GM12801 (cell line): ENCODE results near the gene HHATL.

Experiments used
- CTCF ChIP-seq: IDR thresholded peaks from one replicate; pipeline ENCODE4 v1.5.1; 2011; ENCODE audit warnings: control low read depth; ENCODE audit not compliant: insufficient read length; ENCODE audit errors: extremely low read depth

Gene HHATL

GRCh38 chr3:42653303-42653559 is 49.4 kb downstream of the HHATL start:
- no peak for TF ChIP-seq CTCF

- TF ChIP-seq CTCF: no peak
Measured at GRCh38 chr3:42652611-42653302, 49.8 kb downstream of the HHATL start.

- no peak for TF ChIP-seq CTCF
Measured at GRCh38 chr3:42652251-42652610, 50.4 kb downstream of the HHATL start.

- TF ChIP-seq CTCF: no peak
Measured at GRCh38 chr3:42651248-42652091, 51.1 kb downstream of the HHATL start.

- TF ChIP-seq CTCF: no peak
Measured at GRCh38 chr3:42649783-42650182, 52.8 kb downstream of the HHATL start.

- TF ChIP-seq CTCF: no peak
Measured at GRCh38 chr3:42649006-42649405, 53.6 kb downstream of the HHATL start.

- TF ChIP-seq CTCF: no peak
Measured at GRCh38 chr3:42647821-42648459, 54.7 kb downstream of the HHATL start.
